Stimulated activated CD4-positive, alpha-beta T cell treated with anti-CD3 and anti-CD28 coated beads, Interleukin-4, amount 100 ng/mL, for 1 hour (primary cell): ENCODE measurements around the gene FTH1.
"Not testable (repeated sequence)": the region's sequence is repeated elsewhere in the genome, so short reads cannot be mapped to it uniquely, and the experiment has no call there.

Source experiments
- DNase-seq: peaks from one replicate; pipeline ENCODE4 v3.0.0-alpha.2; 2020

FTH1 gene

GRCh38 chr11:61978703-61979661 is 11.5 kb upstream of the FTH1 start:
- DNase-seq = no peak

DNA sequence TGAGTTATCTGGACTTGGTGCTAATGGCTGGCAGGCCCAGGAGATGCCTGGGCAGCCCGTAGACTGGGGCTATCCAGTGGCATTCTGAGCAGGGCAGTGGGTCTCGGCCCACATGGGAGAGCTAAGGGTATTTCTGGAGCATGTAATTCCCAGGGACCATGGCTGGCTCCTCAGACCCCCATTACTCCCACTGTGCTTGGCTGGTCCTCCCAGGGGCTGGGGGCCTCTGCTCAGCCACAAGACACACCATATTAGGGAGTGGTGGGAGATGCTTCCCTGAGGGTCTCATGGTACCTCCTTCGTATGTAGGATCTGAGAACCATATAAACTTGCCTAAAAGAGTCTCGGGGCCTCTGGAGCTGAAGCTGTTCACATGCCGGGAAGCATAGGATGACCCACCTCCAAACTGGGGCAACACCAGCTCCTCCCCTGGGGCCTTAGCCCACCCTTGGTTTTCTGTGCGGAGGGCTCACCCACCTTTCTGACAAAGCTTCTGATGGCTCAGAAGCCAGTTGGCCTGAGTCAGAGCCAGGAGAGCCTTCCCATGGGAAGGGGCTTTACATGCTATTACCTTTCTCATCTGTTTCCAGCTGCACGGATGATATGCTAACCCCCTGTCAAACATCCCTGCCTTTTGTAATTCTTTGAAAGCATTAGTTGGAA is 9.5 kb upstream of the FTH1 start:
- no peak for DNase-seq

GRCh38 chr11:61976420-61976800 is 9.0 kb upstream of the FTH1 start:
- DNase-seq = no peak

DNA sequence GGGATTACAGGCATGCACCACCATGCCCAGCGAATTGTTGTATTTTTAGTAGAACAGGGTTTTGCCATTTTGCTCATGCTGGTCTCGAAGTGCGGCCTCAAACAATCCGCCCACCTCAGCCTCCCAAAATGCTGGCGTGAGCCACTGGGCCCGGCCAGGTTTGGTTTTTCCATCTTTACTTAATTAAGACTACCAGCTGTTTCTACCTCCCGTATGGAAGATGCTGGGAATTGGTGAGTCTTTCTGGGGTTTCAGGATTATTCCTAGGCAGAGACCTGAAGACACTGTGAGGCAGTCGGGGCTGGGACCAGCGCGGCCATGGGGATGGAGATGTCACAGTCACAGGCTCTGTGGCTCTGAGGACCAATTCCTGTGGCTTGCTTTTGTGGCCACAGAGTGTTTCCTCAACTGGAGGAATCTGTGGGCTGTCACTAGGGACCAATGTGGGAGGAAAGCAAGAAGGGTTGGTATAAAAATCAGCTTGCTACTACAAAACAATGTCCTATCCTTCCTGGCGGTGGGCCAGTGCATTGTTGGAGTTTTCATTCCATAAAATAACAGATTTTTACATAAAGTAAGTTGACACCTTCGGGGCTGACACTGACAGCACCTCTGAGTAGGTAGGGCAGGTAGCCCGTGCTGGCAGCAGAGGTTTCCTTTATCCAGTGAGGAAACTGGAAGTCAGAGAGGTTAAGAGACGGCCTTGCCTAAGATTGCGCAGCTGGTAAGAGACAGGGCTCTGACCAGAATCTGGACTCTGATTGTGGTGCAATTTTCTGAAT is 8.4 kb upstream of the FTH1 start:
- no peak for DNase-seq

DNA sequence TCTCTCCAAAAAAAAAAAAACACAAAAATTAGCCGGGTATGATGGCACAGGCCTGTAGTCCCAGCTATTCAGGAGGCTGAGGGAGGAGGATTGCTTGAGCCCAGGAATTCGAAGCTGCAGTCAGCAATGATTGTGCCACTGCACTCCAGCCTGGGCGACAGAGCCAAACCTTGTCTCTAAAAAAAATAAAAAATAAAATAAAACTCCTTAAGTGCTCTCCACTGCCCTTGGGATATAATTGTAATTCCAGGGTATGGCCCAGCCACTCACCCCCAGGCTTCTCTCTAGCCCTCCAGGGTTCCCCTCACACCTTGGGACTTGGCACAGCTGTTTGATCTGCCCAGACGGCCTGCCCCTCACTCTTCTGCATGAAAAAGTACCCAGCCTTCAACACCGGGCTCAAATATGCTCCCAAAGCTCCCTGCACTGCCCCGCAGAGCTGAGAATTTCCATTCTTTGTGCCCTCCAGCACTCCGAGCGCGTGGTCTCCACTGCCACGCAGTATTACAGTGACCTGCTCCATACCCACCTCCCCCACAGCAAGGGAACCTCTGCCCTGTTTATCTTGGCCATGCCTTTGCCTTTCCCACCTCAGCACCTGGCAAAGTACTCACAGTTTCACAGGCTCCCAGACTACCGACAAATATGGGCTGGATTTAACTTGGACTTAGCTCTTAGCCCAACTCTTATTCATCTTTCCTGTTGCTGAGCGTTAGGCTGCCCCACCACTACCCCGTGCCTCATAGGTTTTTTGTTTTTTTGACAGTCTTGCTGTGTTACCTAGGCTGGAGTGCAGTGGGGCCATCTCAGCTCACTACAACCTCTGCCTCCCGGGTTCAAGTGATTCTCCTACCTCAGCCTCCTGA is 7.6 kb upstream of the FTH1 start:
- DNase-seq = no peak

- no peak for DNase-seq
Observed at GRCh38 chr11:61973476-61974162, 6.2 kb upstream of the FTH1 start.

DNA sequence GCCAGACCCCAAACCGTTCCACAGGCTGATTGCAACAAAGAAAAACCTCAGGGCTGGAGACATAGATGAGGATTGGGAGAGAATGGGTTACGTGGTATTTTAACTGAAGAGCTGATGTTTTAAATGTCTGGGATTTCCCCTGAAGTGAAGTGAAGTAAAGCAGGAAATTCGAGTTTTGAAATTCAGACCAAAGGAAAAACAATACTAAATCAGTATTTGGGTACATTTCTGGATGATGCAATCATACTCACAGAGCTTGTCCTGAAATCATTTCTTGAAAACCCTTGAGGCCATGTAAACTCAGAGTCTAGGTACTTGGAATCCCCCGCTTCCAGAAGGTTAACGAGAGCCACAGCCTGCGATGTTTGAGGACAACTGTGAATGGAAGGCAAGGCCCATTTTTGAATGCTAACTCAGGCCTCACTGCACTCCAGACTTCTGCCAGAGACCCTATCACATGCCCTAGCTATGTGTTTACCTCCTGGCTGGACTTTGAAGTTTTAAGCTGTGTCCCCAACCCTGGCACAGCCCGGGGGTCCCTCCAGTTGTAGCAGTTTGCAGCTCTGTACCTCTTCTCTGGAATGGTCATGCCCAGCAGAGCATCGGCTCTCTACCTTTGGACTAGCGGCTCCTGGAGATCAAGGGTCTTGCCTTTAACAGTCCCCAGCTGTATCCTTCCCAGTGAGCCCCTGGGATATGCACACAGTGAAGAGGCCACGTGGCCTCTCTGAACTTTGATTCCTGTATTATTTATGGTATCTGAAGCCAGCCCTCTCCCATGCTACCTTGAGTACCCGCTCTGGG is 5.4 kb upstream of the FTH1 start:
- DNase-seq = no peak

GRCh38 chr11:61972112-61972671 is 4.8 kb upstream of the FTH1 start:
- no peak for DNase-seq

- DNase-seq = peak; percentile 49
Observed at GRCh38 chr11:61971248-61972111, 4.0 kb upstream of the FTH1 start.

GRCh38 chr11:61969838-61970662 is 2.6 kb upstream of the FTH1 start:
- DNase-seq = no peak

DNA sequence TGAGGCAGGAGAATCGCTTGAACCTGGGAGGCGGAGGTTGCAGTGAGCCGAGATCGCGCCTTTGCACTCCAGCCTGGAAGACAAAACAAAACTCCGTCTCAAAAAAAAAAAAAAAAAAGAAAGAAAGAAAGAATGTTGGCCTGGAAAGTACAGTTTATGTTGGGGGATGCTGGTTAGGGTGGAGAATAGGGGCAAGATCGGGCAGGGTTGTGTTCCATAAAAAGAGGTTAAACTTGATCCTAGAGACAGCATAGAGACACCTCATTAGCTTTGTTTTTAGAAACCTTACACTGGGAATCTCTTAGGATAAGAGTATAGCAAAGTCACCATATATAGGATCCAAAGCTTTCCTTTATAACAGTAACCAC is 1.9 kb upstream of the FTH1 start:
- DNase-seq = no peak

DNA sequence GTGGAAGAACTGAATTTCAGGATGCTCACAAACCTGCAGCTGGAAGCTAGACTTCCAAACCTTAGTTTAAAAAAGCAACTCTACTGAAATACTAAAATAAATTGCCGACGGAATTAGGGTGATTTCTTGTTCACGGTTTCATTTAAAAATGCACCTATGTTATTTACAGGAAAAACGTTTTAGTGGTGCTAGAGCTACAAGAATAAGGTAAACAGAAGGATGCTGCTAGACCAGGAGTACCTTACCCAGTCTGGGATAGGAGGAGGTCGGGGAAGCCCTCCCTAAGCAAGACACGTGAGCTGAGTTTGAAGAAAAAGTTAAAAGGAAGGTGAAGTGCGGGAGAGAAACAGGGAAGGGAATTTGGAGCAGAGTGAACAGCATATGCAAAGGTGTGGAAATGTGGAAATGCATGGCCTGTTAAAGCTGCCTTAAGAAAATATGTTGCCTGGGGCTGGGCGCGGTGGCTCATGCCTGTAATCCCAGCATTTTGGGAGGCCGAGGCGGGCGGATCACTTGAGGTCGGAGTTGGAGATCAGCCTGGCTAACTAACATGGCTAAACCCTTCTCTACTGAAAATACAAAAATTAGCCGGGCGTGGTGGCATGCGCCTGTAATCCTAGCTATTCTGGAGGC is 1.4 kb upstream of the FTH1 start:
- no peak for DNase-seq

DNA sequence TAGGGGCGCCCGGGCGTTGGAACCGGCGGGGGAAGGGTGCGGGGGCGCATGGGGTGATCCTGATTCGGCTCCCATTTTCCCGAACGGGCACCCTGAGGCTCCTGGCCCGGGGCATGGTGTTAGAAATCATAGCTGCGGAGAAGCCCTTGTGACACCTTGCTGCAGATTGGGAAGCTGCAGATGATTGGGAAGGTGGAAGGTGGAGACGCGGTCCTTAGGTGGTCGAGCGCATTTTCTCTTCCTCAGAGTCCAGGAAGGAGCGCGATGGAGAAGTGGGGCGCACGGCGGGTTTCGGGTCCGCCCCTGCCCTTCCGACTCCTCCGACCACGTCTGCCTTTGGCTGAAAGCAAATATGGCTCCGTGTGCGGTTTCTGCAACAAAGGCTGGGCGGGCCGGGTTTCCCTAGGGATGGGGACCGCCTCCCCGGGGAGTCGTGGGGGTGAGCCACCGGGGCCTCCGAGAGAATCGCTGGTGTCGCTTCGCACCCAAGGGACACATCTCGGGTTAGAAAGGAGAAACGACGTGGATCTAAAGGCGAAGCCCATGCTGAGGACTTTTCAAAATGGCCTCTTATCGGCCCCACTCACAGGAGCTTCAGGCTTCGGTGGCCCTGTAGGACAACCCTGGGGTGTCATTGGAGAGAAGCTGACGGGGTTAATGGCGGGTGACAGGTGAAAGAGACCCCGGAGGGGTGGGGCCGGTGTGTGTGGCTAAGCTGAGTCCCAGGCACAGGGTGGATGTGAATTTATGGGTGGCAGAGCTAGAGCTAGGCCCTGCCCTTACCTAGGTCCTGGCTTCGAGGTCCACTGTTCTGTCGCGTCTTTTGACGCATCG is 707 bp upstream of the FTH1 start:
- DNase-seq = peak; percentile 40

DNA sequence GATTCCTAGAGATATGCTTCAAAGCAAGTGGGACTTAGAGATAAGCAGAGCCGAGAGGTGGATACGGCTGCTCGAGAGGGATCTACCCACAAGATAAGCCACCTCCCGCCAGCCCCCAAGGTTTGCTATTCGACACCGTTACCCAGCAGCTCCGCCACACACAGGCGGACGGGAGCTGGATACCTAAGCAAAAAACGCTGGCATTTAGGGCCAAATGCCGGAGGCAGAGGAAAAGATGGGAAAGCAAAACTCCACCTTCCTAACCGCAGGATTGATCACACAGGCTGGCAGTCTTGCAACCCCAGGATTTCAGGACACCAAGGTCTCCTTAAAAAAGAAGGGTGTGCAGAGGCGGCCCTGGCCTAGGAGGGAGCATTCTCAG is 709 bp downstream of the FTH1 start:
- peak; percentile 28 for DNase-seq

DNA sequence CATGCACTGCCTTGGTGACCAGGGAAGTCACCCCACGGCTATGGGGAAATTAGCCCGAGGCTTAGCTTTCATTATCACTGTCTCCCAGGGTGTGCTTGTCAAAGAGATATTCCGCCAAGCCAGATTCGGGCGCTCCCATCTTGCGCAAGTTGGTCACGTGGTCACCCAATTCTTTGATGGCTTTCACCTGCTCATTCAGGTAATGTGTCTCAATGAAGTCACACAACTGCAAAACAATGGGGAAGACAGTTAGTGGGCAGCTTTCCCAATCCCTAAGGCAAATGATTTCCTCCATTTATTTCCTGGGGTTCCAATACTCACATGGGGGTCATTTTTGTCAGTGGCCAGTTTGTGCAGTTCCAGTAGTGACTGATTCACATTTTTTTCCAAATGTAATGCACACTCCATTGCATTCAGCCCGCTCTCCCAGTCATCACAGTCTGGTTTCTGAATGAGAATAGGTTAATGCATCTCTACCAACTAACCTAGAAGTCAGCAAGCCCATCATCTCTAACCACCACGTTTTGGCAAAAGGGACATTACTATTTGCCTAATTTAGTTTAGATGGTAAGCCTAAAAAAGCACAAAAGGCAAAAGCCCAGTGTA is 2.7 kb downstream of the FTH1 start:
- DNase-seq = not testable (repeated sequence)

DNA sequence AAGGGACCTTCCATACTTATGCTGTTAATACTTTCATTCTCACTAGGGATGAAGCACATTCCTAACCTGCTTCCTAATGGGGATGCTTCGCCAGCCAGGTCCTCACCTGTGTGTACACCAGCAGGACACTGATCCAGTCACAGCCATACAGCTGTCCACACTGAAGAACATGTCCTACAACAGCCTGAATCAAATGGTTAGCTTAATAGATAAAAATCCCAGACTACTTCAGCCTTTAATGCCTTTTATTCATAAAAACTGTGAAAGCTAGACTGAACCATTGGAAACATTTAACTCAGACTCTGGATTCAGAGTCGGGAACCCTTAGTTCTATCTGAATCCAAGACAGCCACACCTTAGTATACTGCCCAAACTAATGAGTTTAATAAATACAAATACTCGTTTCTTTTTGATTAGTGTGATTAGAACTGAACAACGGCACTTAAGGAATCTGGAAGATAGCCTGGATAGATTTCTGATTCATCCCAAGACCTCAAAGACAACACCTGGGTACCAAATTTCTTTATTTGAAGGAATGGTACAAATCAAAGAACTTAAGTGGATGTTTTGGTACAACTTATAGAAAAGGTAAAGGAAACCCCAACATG is 3.3 kb downstream of the FTH1 start:
- no peak for DNase-seq
